SK-N-SH (cell line): ENCODE results near the gene NRIP2. TPM values are rescaled to one million over a fixed set of nuclear protein-coding genes. Genes with fewer than 3 reads are reported as not detected.

ENCODE experiments used
- CTCF ChIA-PET: fragments of 300-600, 350-600 bp; formaldehyde crosslinking; extraction: SDS; loops from one replicate; lab custom pipeline; 2021; lab: Yijun Ruan, JAX
- POLR2A ChIA-PET: fragments of 350-600 bp; sonication (Branson Sonifier 250); formaldehyde crosslinking; extraction: SDS; loops from one replicate; lab custom pipeline; 2020; ENCODE audit warnings: antibody characterized with exemption, inconsistent platforms; lab: Yijun Ruan, JAX
- DNase-seq: peaks from one replicate; pipeline ENCODE4 v3.0.0; 2012
- H2AFZ ChIP-seq: fragments of 200-600 bp; sonication (generic); 2 replicates; pipeline ENCODE4 v1.8.1; 2016; ENCODE audit warnings: antibody characterized with exemption, mild to moderate bottlenecking, low read depth
- H3F3A ChIP-seq: fragments of 200-600 bp; sonication (generic); replicated peaks from 2 replicates; pipeline ENCODE3; 2016; ENCODE audit warnings: antibody characterized with exemption, mild to moderate bottlenecking; ENCODE audit not compliant: insufficient read depth
- H3K27ac ChIP-seq, 2 experiments: fragments of 200-500 bp in 1 of 2; fragments of 200-600 bp in 1 of 2; sonication (Bioruptor generic) in 1 of 2; sonication (generic), shearing (Covaris generic) in 1 of 2; 2 replicates each; pipeline versions ENCODE4 v1.5.1 to v1.6.1; 2014 to 2016; ENCODE audit warnings: low read depth in 2 of 2, inconsistent platforms in 1 of 2, low read length in 1 of 2, mild to moderate bottlenecking in 1 of 2, mixed read lengths in 1 of 2
- H3K27me3 ChIP-seq: fragments of 200-600 bp; sonication (generic), shearing (Covaris generic); 2 replicates; pipeline ENCODE4 v1.6.1; 2016; ENCODE audit warnings: mixed run types; ENCODE audit not compliant: insufficient read depth
- H3K36me3 ChIP-seq, 2 experiments: fragments of 200-500 bp in 1 of 2; fragments of 200-600 bp in 1 of 2; sonication (Bioruptor generic) in 1 of 2; sonication (generic) in 1 of 2; replicated peaks in 1 of 2; 2 replicates each; pipeline versions ENCODE3 to v1.5.1; 2014 to 2016; ENCODE audit warnings: low read length in 1 of 2, mild to moderate bottlenecking in 1 of 2; ENCODE audit not compliant: insufficient read depth in 2 of 2, control insufficient read depth in 1 of 2
- H3K4me1 ChIP-seq, 2 experiments: fragments of 200-500 bp in 1 of 2; fragments of 200-600 bp in 1 of 2; sonication (Bioruptor generic) in 1 of 2; sonication (generic), shearing (Covaris generic) in 1 of 2; 2 replicates each; pipeline versions ENCODE4 v1.5.1 to v1.6.1; 2014 to 2016; ENCODE audit warnings: low read depth in 1 of 2, low read length in 1 of 2, mixed run types in 1 of 2; ENCODE audit not compliant: insufficient read depth in 2 of 2, control insufficient read depth in 1 of 2
- H3K4me2 ChIP-seq: fragments of 200-600 bp; sonication (generic), shearing (Covaris generic); 2 replicates; pipeline ENCODE4 v1.6.1; 2017; ENCODE audit warnings: mixed run types
- H3K4me3 ChIP-seq, 2 experiments: fragments of 200-500 bp in 1 of 2; fragments of 200-600 bp in 1 of 2; sonication (Bioruptor generic) in 1 of 2; sonication (generic), shearing (Covaris generic) in 1 of 2; 2 replicates each; pipeline versions ENCODE4 v1.5.1 to v1.8.1; 2014 to 2016; ENCODE audit warnings: low read depth in 2 of 2, inconsistent platforms in 1 of 2, low read length in 1 of 2, mild to moderate bottlenecking in 1 of 2, mixed read lengths in 1 of 2, moderate library complexity in 1 of 2
- H3K79me2 ChIP-seq: fragments of 200-600 bp; sonication (generic); 2 replicates; pipeline ENCODE4 v1.8.1; 2017; ENCODE audit warnings: mild to moderate bottlenecking; ENCODE audit not compliant: insufficient read depth
- H3K9ac ChIP-seq: fragments of 200-600 bp; sonication (generic); 2 replicates; pipeline ENCODE4 v1.6.1; 2017; ENCODE audit warnings: mixed run types
- H3K9me2 ChIP-seq: fragments of 200-600 bp; sonication (generic); 2 replicates; pipeline ENCODE4 v1.6.1; 2017; ENCODE audit warnings: mixed run types
- H3K9me3 ChIP-seq: fragments of 200-600 bp; sonication (generic); 2 replicates; pipeline ENCODE4 v1.6.1; 2017; ENCODE audit warnings: mixed run types, mild to moderate bottlenecking, moderate library complexity
- H4K20me1 ChIP-seq: fragments of 200-600 bp; sonication (generic); 2 replicates; pipeline ENCODE4 v1.6.1; 2017; ENCODE audit warnings: mild to moderate bottlenecking, mixed run types; ENCODE audit not compliant: insufficient read depth
- EZH2phosphoT487 ChIP-seq: fragments of 200-600 bp; sonication (generic); IDR thresholded peaks from 2 replicates; pipeline ENCODE4 v1.6.1; 2017; ENCODE audit warnings: low read depth, mixed run types, mild to moderate bottlenecking, antibody characterized with exemption, moderate library complexity, borderline replicate concordance
- FOXM1 ChIP-seq: IDR thresholded peaks from 2 replicates; pipeline ENCODE4 v1.4.0; 2012; ENCODE audit warnings: low read depth, mild to moderate bottlenecking
- GATA2 ChIP-seq: sonication (generic); formaldehyde crosslinking; IDR thresholded peaks from 2 replicates; pipeline ENCODE4 v1.5.0; 2020; ENCODE audit warnings: mild to moderate bottlenecking, missing genetic modification reagents
- JUND ChIP-seq: IDR thresholded peaks from 2 replicates; pipeline ENCODE4 v1.4.0; 2012
- MEF2A ChIP-seq: IDR thresholded peaks from 2 replicates; pipeline ENCODE4 v1.4.0; 2012; ENCODE audit warnings: low read depth, borderline replicate concordance
- NFIC ChIP-seq: IDR thresholded peaks from 2 replicates; pipeline ENCODE4 v1.4.0; 2012; ENCODE audit warnings: borderline replicate concordance
- NRF1 ChIP-seq: IDR thresholded peaks from 2 replicates; pipeline ENCODE4 v1.6.1; 2012; ENCODE audit warnings: low read depth, mild to moderate bottlenecking, low read length
- RCOR1 ChIP-seq: fragments of 150-350 bp; IDR thresholded peaks from 2 replicates; pipeline ENCODE4 v1.6.1; 2017; ENCODE audit warnings: antibody characterized with exemption, low read length
- RXRA ChIP-seq: IDR thresholded peaks from 2 replicates; pipeline ENCODE4 v1.4.0; 2012; ENCODE audit warnings: low read depth, mild to moderate bottlenecking, borderline replicate concordance
- TCF12 ChIP-seq: IDR thresholded peaks from 2 replicates; pipeline ENCODE4 v1.4.0; 2012
- YY1 ChIP-seq: IDR thresholded peaks from 2 replicates; pipeline ENCODE4 v1.4.0; 2012; ENCODE audit warnings: low read depth, mild to moderate bottlenecking
- WGBS: methylation state at CpG from one replicate; pipeline ENCODE4 v1.1.6; 2017; ENCODE audit warnings: low lambda C conversion rate; 5-methylcytosine and 5-hydroxymethylcytosine counted together
- polyA plus RNA-seq, 3 experiments: library from polyadenylated mRNA; depleted of rRNA; stranded (reverse); fragments of >200 nt; gene quantifications; 2 replicates each; pipeline ENCODE4 v1.2.3, GENCODE V29; 2012
- TF ChIP-seq, protein P1 (sequence below): IDR thresholded peaks from 2 replicates; pipeline ENCODE4 v1.4.0; 2012; ENCODE audit warnings: low read depth, borderline replicate concordance
- TF ChIP-seq, protein P2 (sequence below): IDR thresholded peaks from 2 replicates; pipeline ENCODE4 v1.6.1; 2012; ENCODE audit warnings: mild to moderate bottlenecking, low read depth, low read length, moderate library complexity
- TF ChIP-seq, protein P3 (sequence below): fragments of 150-350 bp; IDR thresholded peaks from 2 replicates; pipeline ENCODE4 v1.6.1; 2017; ENCODE audit warnings: antibody characterized with exemption, low read length, low read depth, borderline replicate concordance

NRIP2 gene
- polyA plus RNA-seq, 1 of the 3 experiments (the other 2 are of a cell fraction) = not detected

DNA sequence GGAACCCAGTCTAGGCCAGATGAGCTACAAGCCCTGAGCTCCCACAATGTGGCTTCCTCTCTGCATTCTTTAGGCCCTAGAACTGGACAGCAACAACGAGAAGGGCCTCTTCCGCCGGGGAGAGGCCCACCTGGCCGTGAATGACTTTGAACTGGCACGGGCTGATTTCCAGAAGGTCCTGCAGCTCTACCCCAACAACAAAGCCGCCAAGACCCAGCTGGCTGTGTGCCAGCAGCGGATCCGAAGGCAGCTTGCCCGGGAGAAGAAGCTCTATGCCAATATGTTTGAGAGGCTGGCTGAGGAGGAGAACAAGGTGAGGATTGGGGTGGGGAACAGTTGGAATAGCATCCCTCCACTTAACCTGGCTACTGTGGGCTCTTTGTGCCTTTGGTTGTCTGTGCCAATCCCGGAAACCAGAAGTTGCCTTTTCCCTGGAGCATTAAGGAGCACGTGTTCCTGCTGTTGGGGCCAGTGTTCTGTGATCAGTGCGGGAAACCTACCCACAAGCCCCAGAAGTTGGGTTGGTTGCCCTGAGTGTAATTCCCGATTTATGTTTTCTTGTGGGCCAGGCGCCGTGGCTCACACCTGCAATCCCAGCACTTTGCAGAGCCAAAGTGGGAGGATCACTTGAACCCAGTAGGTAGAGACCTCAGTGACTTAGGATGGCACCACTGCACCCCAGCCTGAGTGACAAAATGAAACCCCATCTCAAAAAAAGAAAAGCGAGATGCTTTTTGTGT, 33.6 kb downstream of the NRIP2 start:
- H3K36me3 ChIP-seq = peaks cover 50 to 88% of the 10 kb centered on the region in 2 experiments

More for the DNA sequence above, 33.6 kb downstream of the NRIP2 start:
- Histone ChIP-seq H3K4me1 (peaks cover 0 to 21% of the 10 kb centered on the region in 2 experiments; a peak in 3 of 4 replicates), H3K27ac (no peak overlapping the region; a peak in 1 of 4 replicates), H3K9me3 (no peaks in the 10 kb centered on the region), H3K4me2 (no peak overlapping the region)
- 95% methylated on average over 11 of the region's 16 CpGs for WGBS
- TF ChIP-seq RXRA (no peak), GATA2 (no peak), JUND (no peak), NFIC (no peak), MEF2A (no peak), EZH2phosphoT487 (no peak), RCOR1 (no peak), YY1 (no peak), FOXM1 (no peak), NRF1 (no peak), TCF12 (no peak)
- TF ChIP-seq, protein P1, sequence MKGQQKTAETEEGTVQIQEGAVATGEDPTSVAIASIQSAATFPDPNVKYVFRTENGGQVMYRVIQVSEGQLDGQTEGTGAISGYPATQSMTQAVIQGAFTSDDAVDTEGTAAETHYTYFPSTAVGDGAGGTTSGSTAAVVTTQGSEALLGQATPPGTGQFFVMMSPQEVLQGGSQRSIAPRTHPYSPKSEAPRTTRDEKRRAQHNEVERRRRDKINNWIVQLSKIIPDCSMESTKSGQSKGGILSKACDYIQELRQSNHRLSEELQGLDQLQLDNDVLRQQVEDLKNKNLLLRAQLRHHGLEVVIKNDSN = no peak
- TF ChIP-seq, protein P2, sequence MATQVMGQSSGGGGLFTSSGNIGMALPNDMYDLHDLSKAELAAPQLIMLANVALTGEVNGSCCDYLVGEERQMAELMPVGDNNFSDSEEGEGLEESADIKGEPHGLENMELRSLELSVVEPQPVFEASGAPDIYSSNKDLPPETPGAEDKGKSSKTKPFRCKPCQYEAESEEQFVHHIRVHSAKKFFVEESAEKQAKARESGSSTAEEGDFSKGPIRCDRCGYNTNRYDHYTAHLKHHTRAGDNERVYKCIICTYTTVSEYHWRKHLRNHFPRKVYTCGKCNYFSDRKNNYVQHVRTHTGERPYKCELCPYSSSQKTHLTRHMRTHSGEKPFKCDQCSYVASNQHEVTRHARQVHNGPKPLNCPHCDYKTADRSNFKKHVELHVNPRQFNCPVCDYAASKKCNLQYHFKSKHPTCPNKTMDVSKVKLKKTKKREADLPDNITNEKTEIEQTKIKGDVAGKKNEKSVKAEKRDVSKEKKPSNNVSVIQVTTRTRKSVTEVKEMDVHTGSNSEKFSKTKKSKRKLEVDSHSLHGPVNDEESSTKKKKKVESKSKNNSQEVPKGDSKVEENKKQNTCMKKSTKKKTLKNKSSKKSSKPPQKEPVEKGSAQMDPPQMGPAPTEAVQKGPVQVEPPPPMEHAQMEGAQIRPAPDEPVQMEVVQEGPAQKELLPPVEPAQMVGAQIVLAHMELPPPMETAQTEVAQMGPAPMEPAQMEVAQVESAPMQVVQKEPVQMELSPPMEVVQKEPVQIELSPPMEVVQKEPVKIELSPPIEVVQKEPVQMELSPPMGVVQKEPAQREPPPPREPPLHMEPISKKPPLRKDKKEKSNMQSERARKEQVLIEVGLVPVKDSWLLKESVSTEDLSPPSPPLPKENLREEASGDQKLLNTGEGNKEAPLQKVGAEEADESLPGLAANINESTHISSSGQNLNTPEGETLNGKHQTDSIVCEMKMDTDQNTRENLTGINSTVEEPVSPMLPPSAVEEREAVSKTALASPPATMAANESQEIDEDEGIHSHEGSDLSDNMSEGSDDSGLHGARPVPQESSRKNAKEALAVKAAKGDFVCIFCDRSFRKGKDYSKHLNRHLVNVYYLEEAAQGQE = no peak
- TF ChIP-seq, protein P3, sequence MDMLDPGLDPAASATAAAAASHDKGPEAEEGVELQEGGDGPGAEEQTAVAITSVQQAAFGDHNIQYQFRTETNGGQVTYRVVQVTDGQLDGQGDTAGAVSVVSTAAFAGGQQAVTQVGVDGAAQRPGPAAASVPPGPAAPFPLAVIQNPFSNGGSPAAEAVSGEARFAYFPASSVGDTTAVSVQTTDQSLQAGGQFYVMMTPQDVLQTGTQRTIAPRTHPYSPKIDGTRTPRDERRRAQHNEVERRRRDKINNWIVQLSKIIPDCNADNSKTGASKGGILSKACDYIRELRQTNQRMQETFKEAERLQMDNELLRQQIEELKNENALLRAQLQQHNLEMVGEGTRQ = no peak
- TF ChIP-seq, all 33 proteins: peak for 0
- no peak overlapping the region for H3K9ac ChIP-seq
- H2AFZ ChIP-seq = no peak overlapping the region
- no peaks in the 10 kb centered on the region for H3K27me3 ChIP-seq
- POLR2A ChIA-PET = no interaction called here
- no peak overlapping the region for H3K4me3 ChIP-seq
- H3K9me2 ChIP-seq = no peaks in the 10 kb centered on the region
- DNase-seq = no peak
- H3K79me2 ChIP-seq = peaks cover 17% of the 10 kb centered on the region
- H3F3A ChIP-seq = no peaks in the 10 kb centered on the region
- 0 out of 2 replicates have a peak, but pooled peaks cover 5% of the 10 kb centered on the region for H4K20me1 ChIP-seq
- CTCF ChIA-PET = interaction anchor here (0.8 to 2.8 kb wide), 5 partner anchors 10 to 62 kb away, joined by 3 to 18 read pairs (median 4); no protein-coding TSS in a partner anchor
